KOPT-K1 (cell line): ENCODE measurements around the gene MFSD12.

Source experiments
- H3K27ac ChIP-seq: fragments of 200-600 bp; sonication (generic); 2 replicates; pipeline ENCODE4 v1.5.1; 2016; ENCODE audit warnings: antibody characterized with exemption, mild to moderate bottlenecking, low read depth, low read length; ENCODE audit not compliant: poor library complexity, severe bottlenecking
- H3K36me3 ChIP-seq: fragments of 200-600 bp; sonication (generic); 2 replicates; pipeline ENCODE4 v1.5.1; 2017; ENCODE audit warnings: antibody characterized with exemption, mild to moderate bottlenecking, low read length, moderate library complexity; ENCODE audit not compliant: insufficient read depth
- H3K9me3 ChIP-seq: fragments of 200-600 bp; sonication (generic); 2 replicates; pipeline ENCODE4 v1.5.1; 2017; ENCODE audit warnings: antibody characterized with exemption, low read length, mild to moderate bottlenecking; ENCODE audit not compliant: insufficient read depth, poor library complexity, severe bottlenecking

MFSD12 gene

DNA sequence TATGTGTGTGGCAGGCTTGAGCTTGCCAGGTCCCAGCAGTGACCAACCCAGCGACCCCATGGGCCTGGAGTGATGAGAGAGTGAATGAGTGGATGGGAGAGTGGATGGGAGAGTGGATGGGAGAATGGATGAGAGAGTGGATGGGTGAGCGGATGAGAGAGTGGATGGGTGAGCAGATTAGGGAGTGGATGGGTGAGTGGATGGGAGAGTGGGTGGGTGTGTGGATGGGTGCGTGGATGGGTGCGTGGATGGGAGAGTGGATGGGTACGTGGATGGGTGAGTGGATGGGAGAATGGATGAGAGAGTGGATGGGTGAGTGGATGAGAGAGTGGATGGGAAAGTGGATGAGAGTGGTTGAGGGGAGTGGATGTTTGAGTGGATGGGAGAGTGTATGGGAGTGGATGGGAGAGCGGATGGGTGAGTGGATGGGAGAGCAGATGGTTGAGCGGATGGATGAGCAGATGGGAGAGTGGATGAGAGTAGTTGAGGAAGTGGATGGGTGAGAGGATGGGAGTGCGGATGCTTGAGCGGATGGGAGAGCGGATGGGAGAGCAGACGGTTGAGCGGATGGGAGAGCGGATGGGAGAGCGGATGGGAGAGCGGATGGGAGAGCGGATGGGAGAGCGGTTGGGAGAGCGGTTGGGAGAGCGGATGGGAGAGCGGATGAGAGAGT, 28.7 kb downstream of the MFSD12 start:
- H3K9me3 ChIP-seq: no peaks in the 10 kb centered on the region
- H3K27ac ChIP-seq: no peak overlapping the region
- peaks cover 85% of the 10 kb centered on the region for H3K36me3 ChIP-seq

- Histone ChIP-seq H3K36me3 (peaks cover 85% of the 10 kb centered on the region), H3K9me3 (no peaks in the 10 kb centered on the region), H3K27ac (no peak overlapping the region)
Observed at GRCh38 chr19:3528080-3528479, 29.3 kb downstream of the MFSD12 start.

DNA sequence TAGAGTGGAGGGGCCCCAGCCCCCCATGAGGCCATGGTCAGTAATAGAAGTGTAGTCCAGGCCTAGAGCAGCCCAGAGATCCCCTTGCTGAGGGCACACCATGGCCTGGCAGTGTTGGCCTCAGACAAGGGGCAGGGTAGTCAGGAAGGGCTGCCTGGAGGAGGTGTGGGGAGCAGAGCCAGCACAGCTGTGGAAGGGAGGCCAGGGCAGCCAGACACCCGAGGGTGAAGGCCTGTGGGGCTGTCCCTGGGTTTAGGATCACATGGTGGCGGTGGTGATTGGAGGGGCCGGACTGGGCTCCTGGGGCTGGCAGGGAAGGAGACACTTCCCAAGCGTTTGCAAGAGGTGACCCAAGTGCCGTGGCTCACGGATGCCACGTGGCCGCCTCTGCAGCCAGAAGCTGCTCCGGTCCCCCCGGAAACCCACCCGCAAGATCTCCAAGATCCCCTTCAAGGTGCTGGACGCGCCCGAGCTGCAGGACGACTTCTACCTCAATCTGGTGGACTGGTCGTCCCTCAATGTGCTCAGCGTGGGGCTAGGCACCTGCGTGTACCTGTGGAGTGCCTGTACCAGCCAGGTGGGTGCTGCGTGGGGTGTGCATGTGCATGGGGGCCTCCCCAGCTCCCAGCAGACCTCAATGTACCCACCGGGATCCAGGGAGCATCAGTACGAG, 30.0 kb downstream of the MFSD12 start:
- no peaks in the 10 kb centered on the region for H3K9me3 ChIP-seq
- H3K27ac ChIP-seq: no peak overlapping the region
- peaks cover 85% of the 10 kb centered on the region for H3K36me3 ChIP-seq

DNA sequence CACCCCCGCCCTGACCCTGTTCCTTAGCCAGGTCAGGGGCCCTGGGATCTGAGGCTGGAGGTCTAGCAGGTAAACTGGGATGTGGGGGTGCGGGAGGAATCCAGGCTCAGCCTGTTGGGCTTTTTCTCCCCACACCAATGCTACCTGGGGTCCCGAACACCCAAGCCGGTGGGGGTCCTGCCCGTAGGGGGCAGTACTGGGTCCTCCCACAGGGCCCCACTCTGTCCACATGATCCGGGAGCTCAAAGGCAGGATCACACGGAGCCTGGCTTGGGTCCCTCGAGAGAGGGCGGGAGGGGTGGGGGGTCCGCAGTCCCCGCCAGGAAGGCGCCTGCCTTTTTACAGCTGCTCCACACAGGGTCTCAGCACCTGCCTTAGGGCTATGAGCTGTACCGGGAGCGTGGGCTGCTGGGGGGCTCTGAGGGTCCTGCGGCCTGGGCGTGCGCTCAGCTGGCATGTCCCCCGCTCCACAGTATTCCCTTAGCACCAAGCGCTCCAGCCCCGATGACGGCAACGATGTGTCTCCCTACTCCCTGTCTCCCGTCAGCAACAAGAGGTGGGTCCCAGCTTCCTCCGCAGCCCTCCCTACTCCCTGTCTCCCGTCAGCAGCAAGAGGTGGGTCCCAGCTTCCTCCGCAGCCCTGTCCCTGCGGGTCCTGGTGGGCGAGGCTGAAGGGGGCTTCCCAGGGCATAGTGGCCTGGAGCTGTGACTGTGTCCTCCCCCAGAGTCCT, 30.7 kb downstream of the MFSD12 start:
- peaks cover 85% of the 10 kb centered on the region for H3K36me3 ChIP-seq
- H3K9me3 ChIP-seq: no peaks in the 10 kb centered on the region
- no peak overlapping the region for H3K27ac ChIP-seq

GRCh38 chr19:3524904-3525451, 32.4 kb downstream of the MFSD12 start:
- Histone ChIP-seq H3K36me3 (peaks cover 85% of the 10 kb centered on the region), H3K9me3 (no peaks in the 10 kb centered on the region), H3K27ac (no peak overlapping the region)

- Histone ChIP-seq H3K27ac (no peak overlapping the region), H3K36me3 (peaks cover 91% of the 10 kb centered on the region), H3K9me3 (no peaks in the 10 kb centered on the region)
Observed at GRCh38 chr19:3524078-3524842, 33.1 kb downstream of the MFSD12 start.

GRCh38 chr19:3523361-3524077, 33.9 kb downstream of the MFSD12 start:
- peaks cover 96% of the 10 kb centered on the region for H3K36me3 ChIP-seq
- H3K27ac ChIP-seq: no peak overlapping the region
- H3K9me3 ChIP-seq: no peaks in the 10 kb centered on the region

- Histone ChIP-seq H3K27ac (no peak overlapping the region), H3K36me3 (peaks cover 96% of the 10 kb centered on the region), H3K9me3 (no peaks in the 10 kb centered on the region)
Observed at GRCh38 chr19:3522421-3523360, 34.7 kb downstream of the MFSD12 start.

DNA sequence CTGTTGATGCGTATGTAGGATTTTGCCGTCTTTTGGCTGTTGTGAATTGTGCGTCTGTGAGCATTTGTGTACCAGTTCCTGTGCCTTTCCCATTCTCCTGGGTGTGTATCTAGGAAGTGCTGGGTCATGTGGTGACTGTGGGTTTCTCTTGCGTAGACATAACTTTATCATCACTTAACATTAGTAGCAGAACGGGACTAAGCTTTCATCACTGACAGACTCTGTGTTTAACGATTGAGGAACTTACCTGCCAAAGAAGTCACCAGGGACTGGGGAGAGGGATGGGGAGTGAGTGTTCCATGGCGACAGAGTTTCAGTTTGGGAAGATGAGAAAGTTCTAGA, 36.3 kb downstream of the MFSD12 start:
- peaks cover 87% of the 10 kb centered on the region for H3K36me3 ChIP-seq
- H3K27ac ChIP-seq: no peak overlapping the region
- no peaks in the 10 kb centered on the region for H3K9me3 ChIP-seq

DNA sequence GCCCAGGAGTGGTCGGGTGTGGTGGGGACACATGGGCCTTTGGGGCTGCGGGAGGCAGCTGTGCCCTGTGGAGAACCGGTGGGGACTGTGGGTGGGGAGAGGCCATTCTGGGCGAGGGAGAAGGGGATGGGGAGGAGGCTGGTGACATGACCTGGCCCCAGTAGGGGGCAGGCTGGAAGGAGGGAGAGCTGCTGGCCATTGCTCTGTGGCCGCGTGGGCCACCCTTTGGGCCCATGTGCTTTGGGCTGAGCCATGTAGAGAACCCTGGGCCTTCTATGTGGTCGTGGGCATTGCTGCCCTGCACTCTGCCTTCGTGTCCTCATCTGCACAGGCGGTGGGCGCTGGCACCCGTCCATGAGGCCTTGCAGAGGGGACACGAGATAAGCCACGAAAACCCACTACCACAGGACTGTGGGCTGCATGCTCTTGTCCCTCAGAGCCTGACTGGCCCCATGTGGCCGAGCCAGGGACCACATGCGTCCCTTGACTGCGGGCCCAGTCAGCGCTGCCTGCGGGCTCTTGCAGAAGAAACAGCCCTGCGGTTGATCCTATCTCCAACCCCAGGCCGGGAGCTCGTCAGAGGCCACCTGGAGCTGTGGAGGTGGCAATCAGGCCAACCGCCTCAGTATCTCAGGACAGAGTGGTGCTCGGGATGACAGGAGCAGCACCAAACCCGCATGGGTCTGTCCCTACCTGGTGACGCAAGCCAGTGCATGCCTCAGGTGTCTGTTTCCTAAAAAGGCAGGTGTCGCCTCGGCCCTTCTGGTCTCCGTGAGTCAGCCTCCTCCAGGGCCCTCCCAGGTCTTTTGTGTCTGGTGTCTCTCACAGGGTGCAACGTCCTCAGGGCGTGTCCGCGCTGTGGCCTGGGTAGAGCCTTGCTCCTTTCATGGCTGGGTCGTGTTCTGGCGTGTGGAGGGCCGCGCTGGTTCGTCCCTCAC, 37.0 kb downstream of the MFSD12 start:
- Histone ChIP-seq H3K36me3 (peaks cover 87% of the 10 kb centered on the region), H3K27ac (no peak overlapping the region), H3K9me3 (no peaks in the 10 kb centered on the region)

GRCh38 chr19:3519126-3519525, 38.3 kb downstream of the MFSD12 start:
- Histone ChIP-seq H3K36me3 (peaks cover 79% of the 10 kb centered on the region), H3K9me3 (no peaks in the 10 kb centered on the region), H3K27ac (no peak overlapping the region)

DNA sequence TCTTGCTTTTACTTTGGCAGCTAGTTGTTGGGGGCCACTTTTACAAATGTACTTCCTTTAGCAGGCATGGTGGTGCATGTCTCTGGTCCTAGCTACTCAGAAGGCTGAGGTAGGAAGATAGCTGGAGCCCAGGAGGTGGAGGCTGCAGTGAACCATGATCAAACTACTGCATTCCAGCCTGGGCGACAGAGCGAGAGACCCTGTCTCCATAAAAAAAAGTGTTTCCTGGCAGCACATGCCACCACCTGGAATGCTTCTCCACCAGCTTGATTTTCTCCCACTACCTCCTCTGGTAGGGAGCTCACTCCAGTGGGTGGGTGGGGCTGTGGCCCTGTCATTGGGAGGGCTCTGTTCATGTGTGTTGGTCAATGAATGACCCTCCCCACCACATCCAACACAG, 38.7 kb downstream of the MFSD12 start:
- no peaks in the 10 kb centered on the region for H3K9me3 ChIP-seq
- no peak overlapping the region for H3K27ac ChIP-seq
- H3K36me3 ChIP-seq: peaks cover 79% of the 10 kb centered on the region

- peaks cover 79% of the 10 kb centered on the region for H3K36me3 ChIP-seq
- H3K27ac ChIP-seq: no peak overlapping the region
Observed at GRCh38 chr19:3518255-3518654, 39.1 kb downstream of the MFSD12 start.

More at GRCh38 chr19:3518255-3518654, 39.1 kb downstream of the MFSD12 start:
- no peaks in the 10 kb centered on the region for H3K9me3 ChIP-seq
